SKM-1 (cell line): ENCODE results near the gene HORMAD2.
"Not testable (repeated sequence)": the region's sequence is repeated elsewhere in the genome, so short reads cannot be mapped to it uniquely, and the experiment has no call there.

ENCODE experiments used
- DNase-seq: peaks from one replicate; lab custom pipeline; 2025; ENCODE audit not compliant: unreplicated experiment; lab: John Stamatoyannopoulos, UW

HORMAD2 gene

DNA sequence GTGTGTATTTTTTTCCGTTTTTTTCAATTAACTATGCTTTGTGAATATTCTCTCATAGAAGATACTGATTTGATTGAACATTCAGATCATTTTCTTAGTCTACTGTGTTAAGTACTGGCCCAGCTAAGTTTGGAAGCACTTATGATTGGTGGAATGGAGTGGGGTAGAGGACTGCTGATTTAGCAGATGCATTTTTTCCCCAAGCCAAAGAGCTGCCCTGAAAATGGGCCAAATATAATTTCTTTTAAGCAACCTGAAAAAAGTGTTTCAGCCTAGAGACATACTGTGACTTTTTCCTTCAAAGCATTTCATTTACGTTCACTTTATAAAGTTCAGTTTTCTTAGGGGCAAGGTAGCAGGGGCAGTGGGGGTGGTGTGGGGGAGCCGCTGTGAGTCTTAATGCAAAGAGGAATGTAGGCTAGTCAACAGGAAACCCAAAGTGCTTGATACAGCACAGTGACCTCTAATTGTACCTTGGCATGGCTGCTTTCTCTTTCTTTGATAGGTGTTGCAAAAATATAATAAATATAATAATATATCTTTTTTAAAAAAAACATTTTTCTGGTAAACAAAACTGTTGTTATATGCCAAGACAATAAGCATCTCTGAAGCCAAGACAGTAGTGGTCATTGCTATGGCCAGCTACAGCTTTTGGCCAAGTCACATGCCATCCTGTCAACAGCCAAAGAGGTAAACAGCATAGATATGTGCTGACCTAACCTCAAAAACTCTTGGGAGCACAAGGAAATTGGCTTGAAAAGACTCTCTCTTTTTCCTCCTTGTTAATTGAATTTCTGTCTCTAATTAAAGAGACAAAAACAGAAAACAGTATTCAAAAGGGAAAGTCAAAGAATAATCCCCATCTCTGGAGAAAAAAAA lies 107.5 kb downstream of the HORMAD2 start:
- no peak for DNase-seq

DNA sequence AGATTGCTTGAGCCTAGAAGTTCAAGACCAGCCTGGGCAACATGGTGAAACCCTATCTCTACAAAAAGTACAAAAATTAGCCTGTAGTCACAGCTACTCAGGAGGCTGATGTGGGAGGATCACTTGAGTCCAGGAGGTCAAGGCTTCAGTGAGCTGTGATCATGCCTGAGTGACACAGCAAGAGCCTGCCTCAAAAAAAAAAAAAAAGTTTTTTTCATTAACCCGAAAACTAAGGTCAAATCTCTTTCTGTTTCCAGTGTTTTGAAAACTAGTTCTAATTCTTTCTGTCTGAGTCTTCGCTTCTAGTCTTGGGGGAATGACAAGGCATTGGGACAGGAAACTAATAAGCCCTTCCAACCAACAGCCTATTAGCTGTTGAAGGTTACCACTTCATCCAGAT lies 108.6 kb downstream of the HORMAD2 start:
- no peak for DNase-seq

DNA sequence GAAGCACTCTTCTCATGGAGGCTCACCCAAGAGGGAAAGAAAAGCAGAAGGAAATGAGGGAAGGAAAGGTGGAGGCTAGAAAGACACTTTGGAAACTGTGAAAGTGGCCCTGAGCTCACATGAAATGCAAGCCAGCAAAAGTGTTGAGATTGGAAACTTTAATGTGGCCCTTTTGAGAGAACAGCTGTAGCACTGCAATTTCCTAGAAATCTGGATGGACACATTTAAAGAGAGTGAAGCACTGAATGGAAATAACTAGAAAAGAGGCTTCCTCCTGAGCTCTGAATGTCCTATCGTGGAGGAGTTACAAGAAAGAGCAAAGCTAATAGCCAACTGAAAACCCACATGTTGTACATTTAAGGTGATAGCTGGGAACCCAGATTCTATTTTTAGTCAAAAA lies 110.3 kb downstream of the HORMAD2 start:
- DNase-seq = no peak

- DNase-seq = no peak
These were observed 110.9 kb downstream of the HORMAD2 start for GRCh38 chr22:30191040-30191701.

DNA sequence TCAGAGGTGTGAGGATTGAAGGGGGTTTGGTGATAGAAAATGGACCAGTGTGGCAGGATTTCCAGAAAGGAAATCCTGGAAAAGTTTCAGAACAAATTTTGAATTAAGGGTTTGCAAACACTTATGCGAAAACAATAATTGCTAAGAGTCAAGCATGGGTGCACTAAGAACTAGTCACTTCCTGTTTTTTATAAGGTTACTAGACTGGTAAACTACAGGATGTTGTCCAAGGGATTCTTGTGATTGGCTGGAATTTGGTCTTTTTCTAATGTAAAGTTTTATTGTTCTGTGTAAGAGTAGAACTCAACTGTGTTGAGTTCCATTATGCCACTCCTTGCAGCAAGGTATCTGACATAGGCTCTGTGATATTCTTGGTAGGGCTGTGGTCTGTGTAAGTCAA lies 112.2 kb downstream of the HORMAD2 start:
- DNase-seq = no peak

- DNase-seq = no peak
These were observed 112.9 kb downstream of the HORMAD2 start for GRCh38 chr22:30193031-30193775.

DNA sequence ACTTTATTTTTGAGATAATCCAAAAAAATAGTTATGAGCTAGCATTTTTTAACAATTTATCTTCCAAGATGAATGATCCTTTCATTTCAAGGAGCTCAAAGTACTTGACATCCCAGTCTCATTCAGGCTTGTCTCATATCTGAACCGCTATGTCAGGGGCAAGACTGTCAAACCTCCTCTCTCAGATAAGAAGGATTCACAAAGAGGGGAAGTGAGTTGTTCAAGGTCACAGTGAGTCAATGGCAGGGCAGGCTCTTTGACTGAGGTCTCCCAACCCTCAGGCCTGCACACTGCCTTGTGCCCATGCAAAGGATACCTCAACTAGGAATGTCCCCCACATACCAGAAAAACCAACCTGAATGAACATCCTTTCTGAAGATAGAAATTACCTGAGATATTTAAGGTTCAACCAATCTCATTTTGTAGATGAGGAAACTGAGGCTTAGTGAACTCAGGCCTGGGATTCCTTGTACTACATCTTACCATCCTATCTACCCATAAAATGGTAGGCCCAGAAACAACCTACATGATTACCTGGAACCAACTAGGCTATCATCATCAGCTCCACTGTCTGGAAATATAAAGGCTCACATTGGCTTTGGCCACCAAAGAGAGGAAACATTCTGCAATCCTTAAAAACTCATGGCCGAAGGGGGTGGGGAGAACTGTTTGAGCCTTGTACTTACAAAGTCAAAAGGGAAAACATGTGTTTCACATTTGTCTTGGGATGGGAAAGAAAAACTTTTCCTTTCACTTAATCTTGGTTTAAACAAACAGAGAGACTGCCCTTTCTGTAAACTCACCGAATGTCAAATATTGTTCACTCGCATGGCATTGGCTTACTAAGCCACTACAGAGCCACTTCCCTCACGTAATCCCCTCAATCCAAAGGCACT lies 115.2 kb downstream of the HORMAD2 start:
- no peak for DNase-seq

DNA sequence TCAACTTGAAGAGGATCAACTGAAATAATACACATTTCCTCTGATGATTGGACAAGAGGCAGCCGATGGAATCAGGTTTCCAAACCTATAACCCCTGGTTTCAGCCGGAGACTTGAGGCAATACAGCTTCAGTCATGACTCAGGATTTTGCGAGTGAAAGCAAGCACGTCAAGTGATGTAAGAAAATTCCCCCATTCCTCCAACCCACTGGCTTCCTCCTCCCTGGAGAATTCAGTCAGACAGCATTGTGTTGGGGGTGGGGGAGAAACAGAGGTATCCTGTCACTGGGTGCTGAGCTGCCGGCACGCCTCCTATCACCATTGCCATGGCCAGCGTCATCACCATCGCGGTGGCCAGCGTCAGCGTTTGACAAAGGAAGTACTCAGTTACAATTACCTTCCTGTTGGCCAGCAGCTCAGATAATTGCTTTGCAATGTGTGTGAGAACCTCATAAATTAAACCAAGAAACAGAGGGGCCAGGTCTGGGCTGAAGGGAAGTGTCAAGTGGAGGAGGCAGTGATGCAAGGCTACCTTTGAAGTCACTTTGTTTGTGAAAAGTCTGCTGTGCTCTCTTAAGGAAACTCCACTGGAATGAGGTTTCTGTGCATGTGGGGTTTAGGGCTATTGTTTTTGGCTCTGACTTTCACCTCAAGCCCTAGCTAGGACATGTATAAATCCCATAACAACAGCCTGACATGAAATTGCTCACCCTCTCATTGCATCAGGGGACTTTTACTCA lies 116.0 kb downstream of the HORMAD2 start:
- DNase-seq = no peak

- DNase-seq = no peak
These were observed 116.6 kb downstream of the HORMAD2 start for GRCh38 chr22:30196880-30197336.

- no peak for DNase-seq
These were observed 117.1 kb downstream of the HORMAD2 start for GRCh38 chr22:30197389-30197788.

DNA sequence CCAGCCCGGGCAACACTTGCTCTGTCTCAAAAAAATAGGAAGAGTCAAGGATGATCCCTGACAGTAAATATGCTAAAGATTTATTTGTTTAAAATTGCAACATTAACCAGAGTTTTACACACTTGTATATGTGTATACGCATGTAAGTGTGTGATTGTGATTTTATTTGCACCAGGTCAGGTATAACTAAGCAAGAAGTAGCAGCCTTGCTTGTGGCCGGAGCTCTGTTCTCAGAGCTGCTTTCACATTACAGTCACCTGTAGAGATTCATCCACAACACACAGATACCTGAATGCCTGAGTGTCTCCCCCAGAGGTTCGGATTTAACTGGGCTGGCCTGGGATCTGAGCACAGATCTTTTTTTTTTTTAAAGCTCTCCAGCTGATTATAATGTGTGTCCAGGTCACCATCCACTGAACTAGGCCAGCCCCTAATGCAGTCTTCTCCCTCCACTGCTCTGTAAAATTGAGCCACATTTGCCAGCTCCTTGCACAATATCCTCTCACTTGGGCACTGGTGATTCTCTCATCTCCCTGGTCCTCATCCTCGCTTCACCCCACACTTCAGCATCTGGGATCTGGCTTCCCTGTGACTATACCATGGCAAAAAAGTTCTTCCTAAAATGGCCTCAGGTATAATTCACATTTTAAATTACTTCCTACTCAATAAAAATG lies 118.0 kb downstream of the HORMAD2 start:
- no peak for DNase-seq

DNA sequence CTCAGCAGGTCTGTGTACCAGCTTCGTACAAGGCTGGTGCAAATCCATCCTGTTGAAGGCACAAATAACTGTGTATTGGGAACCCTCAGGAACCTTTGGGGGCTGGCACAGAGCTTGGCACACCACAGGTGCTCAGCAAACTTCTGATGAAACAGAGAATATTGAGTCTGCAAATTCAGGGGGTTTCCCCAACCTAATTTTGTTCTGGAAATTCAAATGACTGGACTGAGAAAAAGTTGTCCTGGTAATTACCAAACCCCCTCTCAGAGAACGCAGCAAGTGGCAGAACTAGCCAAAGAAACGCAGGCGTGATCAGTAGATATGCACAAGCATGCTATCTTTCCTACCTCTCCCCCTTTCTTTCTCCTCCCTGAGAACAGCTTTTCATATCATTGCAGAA lies 118.7 kb downstream of the HORMAD2 start:
- DNase-seq = no peak

GRCh38 chr22:30200905-30201304 lies 120.6 kb downstream of the HORMAD2 start:
- DNase-seq = not testable (repeated sequence)

GRCh38 chr22:30201945-30202344 lies 121.7 kb downstream of the HORMAD2 start:
- no peak for DNase-seq

- no peak for DNase-seq
These were observed 122.3 kb downstream of the HORMAD2 start for GRCh38 chr22:30202531-30203006.

- DNase-seq = no peak
These were observed 123.9 kb downstream of the HORMAD2 start for GRCh38 chr22:30204015-30204741.

DNA sequence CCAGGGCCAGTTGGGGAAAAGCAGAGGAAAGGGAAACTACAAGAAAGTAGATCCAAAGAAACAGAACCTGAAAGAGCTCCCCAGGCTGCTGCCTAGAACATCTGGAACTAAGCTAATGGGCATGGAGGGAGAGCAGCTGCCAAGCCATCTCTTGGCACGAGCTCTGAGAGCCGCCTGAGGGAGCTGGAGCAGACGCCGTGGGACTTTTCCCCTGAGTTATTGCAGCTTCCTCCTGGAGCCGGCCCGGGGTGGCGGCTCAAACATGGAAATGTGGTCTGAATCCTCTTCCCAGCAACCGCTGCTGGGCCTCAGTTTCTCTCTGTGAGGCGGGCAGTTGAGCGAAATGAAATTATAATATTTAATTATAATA lies 124.5 kb downstream of the HORMAD2 start:
- no peak for DNase-seq

GRCh38 chr22:30205281-30206115 lies 125.2 kb downstream of the HORMAD2 start:
- DNase-seq = no peak
